NCI-H82 treated with DMSO at 0.1 percent for 48 hours (cell line): ENCODE results near the gene FAM222A.
A peak's percentile ranks its signal among the peaks of the same experiment; 100 is the strongest.

ENCODE experiments used
- DNase-seq: peaks from one replicate; lab custom pipeline; 2025; ENCODE audit not compliant: unreplicated experiment; lab: John Stamatoyannopoulos, UW

FAM222A gene

DNA sequence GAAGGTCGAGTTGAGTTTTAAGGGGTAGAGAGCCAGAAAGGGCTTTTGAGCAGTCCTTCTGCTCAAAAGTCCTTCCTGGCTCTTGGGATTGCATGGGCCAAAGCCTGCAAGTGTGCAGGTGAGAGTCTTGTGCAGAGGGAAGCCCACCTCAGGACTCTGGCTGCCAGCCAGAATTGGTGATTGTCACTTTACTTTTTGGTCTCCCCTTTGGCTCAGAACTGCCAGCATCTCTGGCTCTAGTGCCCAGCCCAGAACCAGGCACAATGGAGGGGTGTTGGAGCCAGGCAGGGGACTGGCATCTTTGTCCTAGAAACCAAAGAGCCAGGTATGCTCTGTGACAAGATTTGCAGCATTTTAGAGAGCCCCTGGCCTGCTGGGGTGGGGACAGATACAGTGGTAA, 23.5 kb downstream of the FAM222A start:
- no peak for DNase-seq

GRCh38 chr12:109737631-109738030, 24.0 kb downstream of the FAM222A start:
- peak; percentile 87 for DNase-seq

DNA sequence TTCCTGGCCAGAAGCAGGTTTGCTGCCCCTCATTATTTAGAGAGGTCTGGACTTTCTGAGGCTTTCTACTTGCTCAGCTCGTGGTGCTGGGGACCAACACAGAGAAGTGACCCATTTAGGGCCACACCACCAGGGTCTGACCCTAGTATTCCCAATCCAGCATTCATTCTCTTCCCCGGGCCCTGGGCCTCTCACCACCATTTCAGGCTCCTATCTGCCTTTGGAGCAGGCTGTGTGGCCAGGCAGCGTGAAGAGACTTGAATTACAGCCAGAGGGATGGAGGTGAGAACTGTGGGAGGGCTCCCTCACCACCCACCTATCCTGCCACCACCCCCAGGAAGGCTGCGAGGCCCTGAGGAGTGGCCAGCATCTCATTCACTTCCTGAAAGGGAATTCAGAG, 24.6 kb downstream of the FAM222A start:
- DNase-seq = no peak

DNA sequence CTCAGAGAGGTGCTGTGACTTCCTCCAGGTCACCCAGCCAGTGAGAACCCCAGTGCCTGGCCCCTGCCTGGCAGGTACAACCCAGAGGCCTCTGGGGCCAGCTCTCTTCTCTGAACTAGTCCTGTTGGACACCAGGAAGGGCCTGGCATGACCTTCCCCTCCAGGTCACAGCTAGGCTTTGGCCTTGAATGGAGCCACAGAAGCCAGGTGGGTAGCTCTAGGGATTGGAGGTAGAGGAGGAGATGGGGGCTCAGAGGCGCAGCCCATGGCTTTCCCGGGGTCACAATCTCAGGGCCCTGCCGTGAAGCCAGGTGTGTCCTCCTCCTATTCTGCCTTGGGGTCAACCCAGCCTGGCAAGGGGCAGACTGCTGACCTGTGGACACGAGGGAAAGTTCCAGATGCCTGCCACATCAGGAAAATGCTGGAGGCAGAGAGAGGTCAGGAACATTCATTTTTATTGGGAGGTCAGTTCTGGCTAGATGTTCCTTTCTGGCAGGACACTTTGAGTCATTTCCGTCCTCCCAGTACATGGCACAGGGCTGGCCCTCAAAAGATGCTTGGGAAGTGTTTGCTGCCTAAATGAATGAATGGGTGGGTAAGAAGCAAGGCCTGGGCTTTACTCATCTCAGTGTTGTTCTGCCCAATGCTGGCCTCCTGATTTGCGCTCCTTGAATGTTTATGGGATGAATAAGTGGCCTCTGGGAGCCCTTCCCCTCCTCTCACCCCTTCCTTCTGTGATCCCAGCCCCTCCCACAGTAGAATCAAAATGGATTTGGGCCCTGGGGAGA, 25.4 kb downstream of the FAM222A start:
- DNase-seq = no peak

GRCh38 chr12:109739747-109740693, 26.4 kb downstream of the FAM222A start:
- no peak for DNase-seq

DNA sequence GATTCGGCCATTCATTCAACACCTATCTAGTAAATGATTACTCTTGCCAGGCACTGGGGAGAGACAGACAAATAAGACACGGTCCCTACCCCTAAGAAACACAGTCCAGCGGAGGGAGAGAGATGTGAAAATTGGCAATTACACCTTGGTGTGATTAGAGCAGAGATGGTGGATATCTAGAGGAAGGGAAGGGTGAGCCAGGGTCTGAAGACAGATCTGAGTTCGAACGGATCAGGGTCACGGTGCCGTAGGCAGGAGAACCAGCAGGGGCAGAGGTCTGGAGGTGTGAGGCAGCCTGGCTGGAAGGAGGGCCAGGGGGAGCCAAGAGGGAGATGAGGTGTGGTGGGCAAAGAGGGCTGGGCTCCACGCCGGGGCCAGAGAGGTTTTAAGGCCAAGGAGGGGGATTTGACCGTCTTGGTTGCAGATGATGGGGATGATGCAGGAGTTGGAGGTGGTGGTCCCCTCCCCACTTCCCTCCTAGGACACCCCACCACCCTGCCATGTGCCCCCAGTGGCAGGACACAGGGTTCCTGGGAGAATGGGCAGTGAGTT, 27.1 kb downstream of the FAM222A start:
- DNase-seq = no peak

- DNase-seq = no peak
These were observed 27.8 kb downstream of the FAM222A start for GRCh38 chr12:109741286-109741969.

DNA sequence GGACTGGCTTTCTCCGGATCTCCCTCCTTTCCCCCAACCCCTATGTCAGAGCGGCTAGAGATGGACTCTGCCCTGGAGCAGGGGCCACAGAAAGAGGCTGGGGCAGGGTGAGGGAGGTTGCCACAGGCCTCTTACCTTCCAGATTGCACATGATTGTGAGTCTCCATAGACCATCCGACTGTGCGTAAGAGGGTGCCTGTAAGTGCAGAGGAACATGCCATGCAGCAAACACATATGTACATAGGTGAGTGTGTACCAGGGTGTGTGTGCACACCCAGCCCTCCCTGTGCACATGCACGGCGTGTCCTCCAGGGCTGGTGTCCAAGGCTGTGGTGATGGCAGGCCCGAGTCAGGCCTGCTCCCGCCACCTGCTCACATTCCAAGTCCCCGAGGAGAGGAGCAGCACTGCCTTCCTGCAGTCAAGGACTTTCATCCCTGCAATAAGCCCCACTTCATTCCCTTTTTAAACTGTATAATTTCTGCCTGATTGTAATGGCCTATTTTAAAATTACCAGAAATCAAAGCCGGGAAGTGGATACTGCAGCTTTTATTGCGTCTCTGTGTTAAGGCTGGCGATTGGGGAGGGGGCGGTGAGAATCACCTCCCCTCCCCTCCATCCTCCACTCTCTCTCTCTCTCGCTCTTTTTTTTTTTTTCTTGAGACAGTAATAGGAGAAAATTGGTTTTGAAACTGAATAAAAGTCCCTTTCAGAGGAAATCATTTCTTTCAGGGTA, 28.5 kb downstream of the FAM222A start:
- DNase-seq = no peak

DNA sequence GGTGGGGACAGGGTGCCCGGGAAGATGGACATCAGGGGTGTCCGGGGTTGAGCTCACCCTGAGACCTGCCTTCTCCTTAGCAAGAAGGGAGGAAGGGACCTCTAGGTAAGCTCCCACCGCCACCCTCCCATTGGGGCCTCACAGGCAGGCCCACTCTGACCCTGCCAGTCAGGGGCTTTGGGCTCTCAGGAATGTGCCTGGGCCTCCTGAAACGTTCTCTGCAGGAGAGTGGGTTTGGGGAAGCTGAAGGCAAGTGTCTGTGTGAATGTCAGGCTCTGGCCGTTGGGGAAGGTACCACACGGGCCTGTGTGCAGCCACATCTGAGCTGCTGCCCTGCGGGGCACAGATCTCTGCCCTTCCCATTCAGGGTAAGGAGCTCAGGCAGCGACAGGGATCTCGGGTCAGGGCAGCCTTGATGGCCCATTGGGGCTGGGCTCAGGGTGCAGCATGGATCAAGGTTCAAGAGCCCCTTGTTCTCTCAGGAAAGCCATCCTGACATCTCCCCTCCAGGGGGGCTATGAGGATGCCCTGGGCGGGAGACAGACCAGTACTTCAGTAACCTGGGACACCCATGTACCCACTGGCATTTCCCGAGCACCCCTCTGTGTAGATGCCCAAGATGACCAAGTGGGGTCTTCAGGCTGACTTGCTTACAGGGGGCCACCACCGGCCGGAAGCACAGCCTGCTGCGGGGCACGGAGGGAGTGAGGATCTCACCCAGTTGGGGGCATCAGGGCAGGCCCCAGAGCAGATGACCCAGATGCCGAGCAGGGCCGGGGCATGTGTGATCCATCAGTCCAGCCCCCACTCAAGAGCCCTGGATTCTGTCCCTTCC, 29.7 kb downstream of the FAM222A start:
- no peak for DNase-seq

GRCh38 chr12:109744026-109744425, 30.4 kb downstream of the FAM222A start:
- DNase-seq = no peak

DNA sequence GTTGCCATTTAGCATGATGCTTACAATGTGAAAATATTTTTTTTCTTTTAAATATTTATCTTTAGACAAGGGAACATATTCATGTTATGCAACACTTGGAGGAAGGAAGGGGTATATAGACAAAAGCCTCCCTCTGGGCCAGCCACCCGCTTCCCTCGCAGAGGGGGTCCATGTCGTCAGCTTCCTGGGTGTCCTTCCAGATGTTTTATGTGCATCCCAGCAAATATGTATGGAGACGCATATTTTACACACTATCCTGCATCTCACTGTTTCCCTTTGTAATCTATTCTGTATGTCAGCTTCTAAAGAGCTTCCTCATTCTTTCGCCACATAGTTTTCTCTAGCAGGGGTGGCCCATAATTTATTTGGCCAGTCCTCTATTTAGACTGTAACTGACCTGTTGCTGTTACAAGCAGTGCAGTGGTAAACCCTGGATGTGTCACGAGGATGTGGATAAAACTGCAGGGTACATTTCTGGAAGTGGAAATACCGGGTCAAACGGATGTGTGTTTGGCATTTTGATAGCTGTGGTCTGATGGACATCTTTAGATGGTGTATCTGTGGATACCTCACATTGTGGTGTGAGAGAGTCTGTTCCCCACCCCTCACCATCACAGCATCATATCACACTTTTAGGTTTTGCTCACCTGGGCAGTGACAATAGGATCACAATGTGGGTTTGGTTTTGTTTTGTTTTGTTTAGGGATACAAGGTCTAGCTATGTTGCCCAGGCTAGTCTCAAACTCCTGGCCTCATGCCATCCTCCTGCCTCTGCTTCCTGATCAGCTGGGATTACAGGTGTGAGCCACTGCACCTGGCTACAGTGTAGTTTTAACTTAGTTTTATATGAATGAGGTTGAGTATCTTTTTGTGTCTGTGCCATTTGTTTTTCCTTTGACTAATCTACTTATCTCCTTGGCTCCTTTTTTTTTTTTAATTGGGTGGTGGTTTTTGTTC, 31.6 kb downstream of the FAM222A start:
- no peak for DNase-seq

DNA sequence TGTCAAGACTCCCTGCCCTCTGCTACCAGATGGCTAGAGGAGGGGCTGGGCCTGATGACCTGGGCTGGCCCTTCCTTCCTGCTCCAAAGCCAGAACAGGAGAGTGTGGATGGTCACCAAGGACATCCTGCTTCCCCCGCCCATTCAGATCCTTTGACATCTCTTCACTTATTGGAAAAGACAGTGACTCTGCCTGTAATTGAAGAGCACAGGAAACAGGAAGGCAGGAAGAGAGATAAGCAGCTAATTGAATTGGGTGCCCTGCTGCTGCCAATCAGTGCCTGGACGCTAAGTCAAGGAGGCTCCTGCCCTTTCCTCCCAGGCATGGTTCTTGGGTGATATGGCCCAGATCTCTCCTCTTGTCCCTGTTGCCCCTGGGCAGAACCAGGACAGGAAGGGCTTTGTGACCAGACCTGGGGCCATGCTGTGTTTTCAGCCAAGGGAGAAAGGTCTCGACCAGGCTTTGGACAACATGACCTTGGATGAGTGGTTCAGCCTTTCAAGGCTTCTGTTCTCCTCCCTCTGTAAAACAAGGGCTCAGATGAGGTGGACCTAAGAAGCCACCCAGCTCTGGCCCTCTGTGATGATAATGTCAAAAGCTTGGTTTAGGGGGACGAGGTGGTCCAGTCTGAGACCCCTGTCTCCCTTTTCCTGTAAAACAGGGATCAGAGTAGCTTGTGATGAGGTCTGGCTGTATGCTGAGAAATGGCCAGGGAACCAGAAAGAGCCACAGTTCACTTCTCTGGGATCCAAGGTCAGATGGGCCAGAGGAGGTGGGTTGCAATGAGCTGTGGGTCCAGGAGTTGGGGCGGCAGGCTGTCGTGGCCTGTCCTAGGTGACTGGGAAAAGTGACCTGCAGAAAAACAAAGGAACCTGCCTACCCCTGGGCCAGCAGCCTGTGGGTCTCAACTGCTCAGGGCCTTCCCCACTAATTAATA, 38.8 kb downstream of the FAM222A start:
- no peak for DNase-seq

GRCh38 chr12:109753054-109753401, 39.4 kb downstream of the FAM222A start:
- no peak for DNase-seq

DNA sequence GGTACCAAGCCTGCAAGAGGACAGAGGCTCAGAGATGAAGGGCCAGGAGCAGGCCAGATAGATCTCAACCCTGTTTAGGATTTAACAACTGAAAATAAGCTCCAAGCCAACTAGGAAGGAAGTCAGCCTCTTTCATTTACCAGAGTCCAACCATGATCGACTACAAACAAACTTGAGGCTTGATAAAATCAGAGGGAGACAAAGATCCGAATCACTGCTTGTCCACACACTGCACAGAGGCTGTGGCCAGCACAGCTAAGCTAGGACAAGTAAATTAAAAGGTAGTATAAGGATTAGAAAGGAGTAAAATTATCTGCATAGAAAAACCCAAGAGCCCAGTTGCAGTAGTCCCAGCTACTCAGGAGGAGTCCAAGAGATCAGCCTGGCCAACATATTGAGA, 40.3 kb downstream of the FAM222A start:
- DNase-seq = no peak

DNA sequence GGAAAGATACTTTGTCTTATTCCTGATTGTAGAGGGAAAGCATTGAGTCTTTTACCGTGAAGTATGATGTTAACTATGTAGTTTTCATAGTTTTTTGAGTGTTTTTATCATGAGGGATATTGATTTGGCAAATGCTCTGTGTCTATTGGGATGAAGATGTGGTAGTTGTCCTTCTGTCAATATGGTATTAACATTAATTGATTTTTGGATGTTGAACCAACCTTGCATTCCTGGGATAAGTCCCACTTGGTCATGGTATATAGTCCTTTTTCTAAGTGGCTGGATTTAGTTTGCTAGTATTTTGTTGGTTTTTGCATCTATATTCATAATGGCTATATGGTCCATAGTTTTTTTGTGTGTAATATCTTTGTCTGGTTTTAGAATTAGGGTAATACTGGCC, 42.8 kb downstream of the FAM222A start:
- DNase-seq = no peak

GRCh38 chr12:109757671-109758265, 44.1 kb downstream of the FAM222A start:
- no peak for DNase-seq
